CD4-positive, alpha-beta memory T cell (primary cell): Measurements from ENCODE around the gene COL4A2. TPM values are rescaled to one million over a fixed set of nuclear protein-coding genes. Genes with fewer than 3 reads are reported as not detected.
A peak's percentile ranks its signal among the peaks of the same experiment; 100 is the strongest.

ENCODE experiments used
- CTCF ChIA-PET: fragments of 350-600 bp; sonication (Branson Sonifier 250); formaldehyde crosslinking; loops from one replicate; lab custom pipeline; 2021; ENCODE audit warnings: inconsistent platforms; ENCODE audit not compliant: partially characterized antibody; lab: Charles Lee
- POLR2A ChIA-PET: fragments of 350-600 bp; sonication (Branson Sonifier 250); formaldehyde crosslinking; loops from one replicate; lab custom pipeline; 2021; ENCODE audit not compliant: partially characterized antibody; lab: Charles Lee
- DNase-seq, 5 donors: peaks; one replicate each; pipeline versions ENCODE4 v3.0.0 to v3.0.0-alpha.2; 2020 to 2022; ENCODE audit warnings: mixed read lengths in 1 of 5
- H3K27ac ChIP-seq: one replicate; pipeline ENCODE4 v1.7.0; 2013; ENCODE audit warnings: low read depth, low read length
- H3K27me3 ChIP-seq: 2 replicates; pipeline ENCODE4 v1.7.0; 2013; ENCODE audit warnings: mild to moderate bottlenecking, low read length, moderate library complexity; ENCODE audit not compliant: insufficient read depth
- H3K36me3 ChIP-seq: 2 replicates; pipeline ENCODE4 v1.7.0; 2013; ENCODE audit warnings: mild to moderate bottlenecking, low read length, moderate library complexity; ENCODE audit not compliant: insufficient read depth
- H3K4me1 ChIP-seq: 2 replicates; pipeline ENCODE4 v1.7.0; 2013; ENCODE audit warnings: mild to moderate bottlenecking, low read length, moderate library complexity; ENCODE audit not compliant: insufficient read depth
- H3K4me3 ChIP-seq, 2 donors: one replicate each; pipeline ENCODE4 v1.7.0; 2013; ENCODE audit warnings: low read length in 2 of 2, mild to moderate bottlenecking in 1 of 2
- H3K9me3 ChIP-seq, 2 donors: one replicate each; pipeline ENCODE4 v1.7.0; 2013; ENCODE audit warnings: low read length in 2 of 2, control low read depth in 1 of 2; ENCODE audit not compliant: control insufficient read depth in 1 of 2
- H3K27ac Mint-ChIP-seq, 7 donors: one replicate each; pipeline ENCODE4 v1.8.0; 2020 to 2021; ENCODE audit warnings: mixed read lengths in 7 of 7, mild to moderate bottlenecking in 6 of 7, inconsistent platforms in 3 of 7, moderate library complexity in 3 of 7
- H3K27me3 Mint-ChIP-seq, 2 donors: one replicate each; pipeline ENCODE4 v1.8.0; 2020 to 2021; ENCODE audit warnings: mixed read lengths in 2 of 2
- H3K36me3 Mint-ChIP-seq, 2 donors: one replicate each; pipeline ENCODE4 v1.8.0; 2020 to 2021; ENCODE audit warnings: mixed read lengths in 2 of 2, inconsistent platforms in 1 of 2, mild to moderate bottlenecking in 1 of 2
- H3K4me1 Mint-ChIP-seq, 4 donors: one replicate each; pipeline ENCODE4 v1.8.0; 2020 to 2021; ENCODE audit warnings: mixed read lengths in 4 of 4, mild to moderate bottlenecking in 1 of 4
- H3K4me3 Mint-ChIP-seq, 8 donors: one replicate each; pipeline ENCODE4 v1.8.0; 2020 to 2021; ENCODE audit warnings: mixed read lengths in 8 of 8, mild to moderate bottlenecking in 7 of 8, moderate library complexity in 6 of 8, inconsistent platforms in 3 of 8
- H3K9me3 Mint-ChIP-seq, 8 donors: one replicate each; pipeline ENCODE4 v1.8.0; 2020 to 2021; ENCODE audit warnings: mixed read lengths in 8 of 8, mild to moderate bottlenecking in 5 of 8, inconsistent platforms in 3 of 8, moderate library complexity in 1 of 8
- intact Hi-C: fragments of 100-400 bp; cut with micrococcal nuclease; formaldehyde crosslinking; loops from one replicate; pipeline ENCODE4 v1.15.1; 2023
- polyA plus RNA-seq, 2 donors: library from polyadenylated mRNA; unstranded; fragments of 300-500 nt; fragmentation: Illumina TruSeq; gene quantifications; one replicate each; pipeline ENCODE4 v1.2.3, GENCODE V29; 2021
- total RNA-seq, 2 experiments: library from RNA; stranded (reverse); gene quantifications; one replicate each; pipeline ENCODE4 v1.2.3, GENCODE V29; 2021

The COL4A2 gene
- total and polyA plus RNA-seq, 4 experiments from 2014 or later, result not detected

- peaks cover 2 to 7% of the 10 kb centered on the region in 2 donors for H3K36me3 Mint-ChIP-seq
- H3K4me3 Mint-ChIP-seq, result no peak overlapping the region
- H3K9me3 Mint-ChIP-seq, result peaks cover 0 to 1% (median 0%) of the 10 kb centered on the region in 8 donors
- CTCF ChIA-PET, result no interaction called here
- no peaks in the 10 kb centered on the region for H3K27me3 Mint-ChIP-seq
- Histone ChIP-seq H3K4me1 (no peaks in the 10 kb centered on the region), H3K4me3 (no peak overlapping the region), H3K36me3 (no peaks in the 10 kb centered on the region), H3K27me3 (no peaks in the 10 kb centered on the region), H3K9me3 (no peaks in the 10 kb centered on the region), H3K27ac (no peak overlapping the region)
- H3K4me1 Mint-ChIP-seq, result peaks cover 0 to 8% (median 4%) of the 10 kb centered on the region in 4 donors
- POLR2A ChIA-PET, result interaction anchor here (0.6 kb wide), 1 partner anchor 49 kb away, joined by 3 read pairs; no protein-coding TSS in a partner anchor
- H3K27ac Mint-ChIP-seq, result peak overlapping the region in 1 of 7 donors; percentile 62
- DNase-seq, result no peak
- intact Hi-C loops, result no loop called here
Measured at GRCh38 chr13:110554227-110554836, 247.2 kb downstream of the COL4A2 start.

DNA sequence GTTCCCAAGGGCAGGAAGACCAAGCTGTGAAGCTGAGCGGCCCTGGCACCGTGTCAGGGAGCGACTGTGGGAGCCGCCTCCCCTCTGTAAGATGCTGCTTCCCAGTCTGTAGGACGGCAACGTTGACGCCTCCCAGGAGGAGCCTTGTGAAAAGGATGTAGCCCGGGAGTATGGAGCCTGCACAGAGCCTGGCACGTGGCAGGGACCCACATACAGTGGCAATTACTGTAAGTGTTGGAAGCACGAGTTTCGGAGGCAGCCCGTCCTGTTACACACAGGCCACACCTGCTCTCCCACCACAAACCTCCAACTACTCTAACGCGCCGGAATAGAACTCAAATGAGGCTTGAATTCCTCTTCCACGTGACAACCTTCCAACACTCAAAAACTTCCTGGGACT lies 247.9 kb downstream of the COL4A2 start:
- H3K9me3 ChIP-seq, result no peaks in the 10 kb centered on the region
- POLR2A ChIA-PET, result interaction anchor here (0.6 kb wide), 1 partner anchor 48 kb away, joined by 3 read pairs; no protein-coding TSS in a partner anchor
- H3K27ac ChIP-seq, result no peak overlapping the region
- H3K9me3 Mint-ChIP-seq, result peaks cover 0 to 1% (median 0%) of the 10 kb centered on the region in 8 donors
- intact Hi-C loops, result no loop called here
- CTCF ChIA-PET, result no interaction called here
- H3K4me1 Mint-ChIP-seq, result peaks cover 2 to 12% (median 4%) of the 10 kb centered on the region in 4 donors
- no peak for DNase-seq
- H3K27me3 ChIP-seq, result no peaks in the 10 kb centered on the region
- no peaks in the 10 kb centered on the region for H3K36me3 ChIP-seq
- H3K27me3 Mint-ChIP-seq, result no peaks in the 10 kb centered on the region
- H3K36me3 Mint-ChIP-seq, result peaks cover 2 to 7% of the 10 kb centered on the region in 2 donors
- no peak overlapping the region for H3K4me3 ChIP-seq
- peak overlapping the region in 1 of 7 donors; percentile 30 for H3K27ac Mint-ChIP-seq
- no peaks in the 10 kb centered on the region for H3K4me1 ChIP-seq
- no peak overlapping the region for H3K4me3 Mint-ChIP-seq

DNA sequence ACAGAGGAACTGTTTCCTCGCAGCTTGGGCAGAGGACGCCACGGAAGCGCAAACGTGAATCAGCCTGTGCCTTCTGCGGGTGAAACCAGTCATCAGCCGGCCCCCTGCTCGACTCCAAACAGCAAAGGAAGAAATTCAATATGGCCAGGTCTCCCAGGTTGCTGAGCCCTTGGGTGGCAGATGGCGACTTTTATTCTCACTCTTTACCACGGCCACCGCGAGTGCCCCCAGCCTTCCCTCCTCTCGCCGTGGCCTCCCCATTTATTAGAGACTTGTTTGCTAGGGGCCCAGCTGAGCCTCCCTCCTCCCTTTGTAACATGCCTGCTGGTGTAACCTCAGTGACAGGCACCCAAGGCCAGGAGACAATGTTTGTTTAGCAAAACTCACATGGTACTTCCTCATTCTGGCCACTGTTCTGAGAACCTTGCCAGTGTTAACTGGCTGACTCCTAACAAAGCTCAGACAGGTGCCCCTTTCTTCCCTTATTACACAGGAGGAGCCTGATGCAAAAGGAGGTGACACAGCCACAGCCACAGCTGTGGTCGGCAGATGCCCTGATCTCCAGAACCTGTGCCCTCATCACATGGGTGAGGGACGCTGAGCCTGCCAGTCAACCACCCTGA lies 248.6 kb downstream of the COL4A2 start:
- no peak for DNase-seq
- ChIA-PET CTCF (no interaction called here), POLR2A (no interaction called here)
- H3K4me1 ChIP-seq, result peaks cover 2% of the 10 kb centered on the region
- H3K27ac Mint-ChIP-seq, result peak overlapping the region in 1 of 7 donors; percentile 75
- peaks cover 2 to 7% of the 10 kb centered on the region in 2 donors for H3K36me3 Mint-ChIP-seq
- no peaks in the 10 kb centered on the region for H3K27me3 Mint-ChIP-seq
- no peak overlapping the region for H3K4me3 ChIP-seq
- no peaks in the 10 kb centered on the region for H3K27me3 ChIP-seq
- peaks cover 5 to 18% (median 9%) of the 10 kb centered on the region in 4 donors for H3K4me1 Mint-ChIP-seq
- intact Hi-C loops, result no loop called here
- no peaks in the 10 kb centered on the region for H3K36me3 ChIP-seq
- no peaks in the 10 kb centered on the region for H3K9me3 ChIP-seq
- H3K4me3 Mint-ChIP-seq, result no peak overlapping the region
- H3K9me3 Mint-ChIP-seq, result peaks cover 0 to 1% (median 0%) of the 10 kb centered on the region in 8 donors
- H3K27ac ChIP-seq, result no peak overlapping the region

DNA sequence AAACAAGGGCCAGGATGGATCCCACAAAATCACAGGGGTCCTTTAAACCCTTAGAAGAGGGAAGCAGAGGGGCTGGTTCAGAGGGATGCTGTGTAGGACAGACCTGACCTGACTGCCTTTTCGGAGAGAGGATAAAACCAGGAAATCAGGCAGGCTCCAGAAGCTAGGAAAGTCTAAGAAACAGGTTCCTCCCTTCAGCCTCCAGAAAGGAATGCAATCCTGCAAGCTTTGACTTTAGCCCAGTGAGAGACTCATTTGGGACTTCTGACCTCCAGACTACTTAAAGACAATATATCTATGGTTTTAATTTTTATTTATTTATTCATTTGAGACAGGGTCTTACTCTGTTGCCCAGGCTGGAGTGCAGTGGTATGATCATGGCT lies 249.1 kb downstream of the COL4A2 start:
- Histone ChIP-seq H3K27ac (no peak overlapping the region), H3K9me3 (no peaks in the 10 kb centered on the region), H3K27me3 (no peaks in the 10 kb centered on the region), H3K4me1 (peaks cover 7% of the 10 kb centered on the region), H3K4me3 (no peak overlapping the region), H3K36me3 (no peaks in the 10 kb centered on the region)
- Mint-ChIP-seq H3K27me3 (no peaks in the 10 kb centered on the region), H3K9me3 (peaks cover 0 to 1% (median 0%) of the 10 kb centered on the region in 8 donors), H3K36me3 (peaks cover 2 to 7% of the 10 kb centered on the region in 2 donors), H3K27ac (peak overlapping the region in 1 of 7 donors; percentile 19), H3K4me3 (no peak overlapping the region), H3K4me1 (peaks cover 7 to 21% (median 12%) of the 10 kb centered on the region in 4 donors)
- ChIA-PET CTCF (no interaction called here), POLR2A (no interaction called here)
- intact Hi-C loops, result no loop called here
- DNase-seq, result no peak

GRCh38 chr13:110557082-110557481 lies 250.0 kb downstream of the COL4A2 start:
- H3K4me3 ChIP-seq, result no peak overlapping the region
- Mint-ChIP-seq H3K4me1 (peaks cover 9 to 24% (median 15%) of the 10 kb centered on the region in 4 donors), H3K4me3 (no peak overlapping the region), H3K9me3 (peaks cover 0 to 1% (median 0%) of the 10 kb centered on the region in 8 donors), H3K36me3 (peaks cover 6 to 7% of the 10 kb centered on the region in 2 donors), H3K27ac (peak overlapping the region in 2 of 7 donors; percentile 10 to 30), H3K27me3 (no peaks in the 10 kb centered on the region)
- intact Hi-C loops, result no loop called here
- H3K36me3 ChIP-seq, result no peaks in the 10 kb centered on the region
- CTCF ChIA-PET, result no interaction called here
- DNase-seq, result no peak
- H3K27me3 ChIP-seq, result no peaks in the 10 kb centered on the region
- POLR2A ChIA-PET, result no interaction called here
- H3K27ac ChIP-seq, result no peak overlapping the region
- peaks cover 7% of the 10 kb centered on the region for H3K4me1 ChIP-seq
- no peaks in the 10 kb centered on the region for H3K9me3 ChIP-seq

DNA sequence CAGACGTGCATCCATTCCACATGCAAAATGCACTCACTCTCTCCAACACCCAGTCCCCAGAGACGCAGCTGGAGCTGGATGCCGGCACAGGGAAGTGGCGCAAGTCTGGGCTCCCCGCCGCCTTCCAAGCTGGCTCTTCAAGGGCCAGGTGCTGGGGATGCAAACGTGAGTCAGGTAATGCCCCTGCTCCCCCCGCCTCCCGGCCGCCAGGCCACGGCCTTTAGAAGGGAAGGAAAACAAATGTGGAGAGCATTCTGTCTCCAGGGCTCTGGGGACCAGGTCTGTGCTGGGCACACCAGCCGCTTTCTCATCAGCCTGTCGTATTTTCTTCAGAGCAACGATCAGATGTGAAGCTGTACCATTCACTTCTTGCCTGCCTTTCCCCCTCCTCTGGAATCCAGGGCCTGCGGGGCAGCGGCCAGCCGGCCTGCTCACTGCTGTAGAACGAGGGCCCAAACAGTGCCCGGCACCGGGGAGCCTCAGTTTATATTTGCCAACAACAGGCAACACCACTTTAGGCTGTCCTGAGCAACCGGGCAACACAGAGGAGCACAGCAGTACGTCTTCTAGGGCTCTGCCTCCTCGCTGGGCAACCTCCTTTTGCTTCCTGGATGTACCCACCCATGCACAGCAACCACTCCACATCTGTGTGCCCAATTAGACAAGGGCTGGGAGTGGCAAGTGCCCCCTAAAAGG lies 250.7 kb downstream of the COL4A2 start:
- Histone ChIP-seq H3K36me3 (no peaks in the 10 kb centered on the region), H3K9me3 (no peaks in the 10 kb centered on the region), H3K27ac (no peak overlapping the region), H3K4me1 (peaks cover 11% of the 10 kb centered on the region), H3K27me3 (no peaks in the 10 kb centered on the region), H3K4me3 (no peak overlapping the region)
- Mint-ChIP-seq H3K36me3 (peaks cover 6 to 7% of the 10 kb centered on the region in 2 donors), H3K4me1 (peaks cover 9 to 31% (median 20%) of the 10 kb centered on the region in 4 donors), H3K27ac (no peak overlapping the region), H3K27me3 (no peaks in the 10 kb centered on the region), H3K9me3 (peaks cover 0 to 1% (median 0%) of the 10 kb centered on the region in 8 donors), H3K4me3 (no peak overlapping the region)
- ChIA-PET POLR2A (no interaction called here), CTCF (no interaction called here)
- no peak for DNase-seq
- intact Hi-C loops, result no loop called here

DNA sequence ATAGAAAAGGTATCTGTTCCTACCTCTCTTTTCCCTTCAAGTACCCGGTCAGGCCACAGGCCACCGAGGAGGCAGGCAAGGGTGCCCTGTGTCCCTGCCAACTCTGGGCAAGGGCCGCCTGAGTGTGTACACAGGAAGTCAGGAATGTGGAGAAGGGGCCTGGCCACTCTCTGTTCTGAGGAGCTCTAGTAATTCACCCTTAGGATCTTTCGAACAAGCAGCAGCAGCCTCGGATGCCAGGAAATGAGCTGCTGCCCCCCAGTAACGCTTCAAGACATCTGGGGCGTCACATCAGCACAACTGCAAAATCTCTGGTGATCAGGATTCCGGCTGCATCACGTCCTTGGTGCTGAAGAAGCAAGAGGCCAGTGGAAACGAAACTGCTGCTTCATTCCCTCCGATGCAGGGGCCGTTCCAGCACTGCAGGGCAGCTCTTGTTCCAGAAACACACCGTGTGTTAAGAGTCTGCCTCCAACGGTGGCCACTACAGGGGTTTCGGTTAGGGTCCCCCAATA lies 252.4 kb downstream of the COL4A2 start:
- Histone ChIP-seq H3K27ac (no peak overlapping the region), H3K4me1 (peaks cover 17% of the 10 kb centered on the region), H3K27me3 (no peaks in the 10 kb centered on the region), H3K36me3 (no peaks in the 10 kb centered on the region), H3K4me3 (no peak overlapping the region), H3K9me3 (no peaks in the 10 kb centered on the region)
- DNase-seq, result no peak
- Mint-ChIP-seq H3K27ac (peak overlapping the region in 4 of 7 donors; percentile 29 to 82 (median 54)), H3K27me3 (no peaks in the 10 kb centered on the region), H3K4me1 (peaks cover 11 to 46% (median 23%) of the 10 kb centered on the region in 4 donors), H3K36me3 (peaks cover 6 to 7% of the 10 kb centered on the region in 2 donors), H3K4me3 (peak overlapping the region in 2 of 8 donors; percentile 10 to 85), H3K9me3 (peaks cover 0 to 1% (median 0%) of the 10 kb centered on the region in 8 donors)
- POLR2A ChIA-PET, result no interaction called here
- intact Hi-C loops, result no loop called here
- CTCF ChIA-PET, result interaction anchor here (1.1 kb wide), 1 partner anchor 104 kb away, joined by 5 read pairs; no protein-coding TSS in a partner anchor
